ENCODE data around the gene SDF4.

The SDF4 gene, protein sequence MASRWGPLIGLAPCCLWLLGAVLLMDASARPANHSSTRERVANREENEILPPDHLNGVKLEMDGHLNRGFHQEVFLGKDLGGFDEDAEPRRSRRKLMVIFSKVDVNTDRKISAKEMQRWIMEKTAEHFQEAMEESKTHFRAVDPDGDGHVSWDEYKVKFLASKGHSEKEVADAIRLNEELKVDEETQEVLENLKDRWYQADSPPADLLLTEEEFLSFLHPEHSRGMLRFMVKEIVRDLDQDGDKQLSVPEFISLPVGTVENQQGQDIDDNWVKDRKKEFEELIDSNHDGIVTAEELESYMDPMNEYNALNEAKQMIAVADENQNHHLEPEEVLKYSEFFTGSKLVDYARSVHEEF

DNA sequence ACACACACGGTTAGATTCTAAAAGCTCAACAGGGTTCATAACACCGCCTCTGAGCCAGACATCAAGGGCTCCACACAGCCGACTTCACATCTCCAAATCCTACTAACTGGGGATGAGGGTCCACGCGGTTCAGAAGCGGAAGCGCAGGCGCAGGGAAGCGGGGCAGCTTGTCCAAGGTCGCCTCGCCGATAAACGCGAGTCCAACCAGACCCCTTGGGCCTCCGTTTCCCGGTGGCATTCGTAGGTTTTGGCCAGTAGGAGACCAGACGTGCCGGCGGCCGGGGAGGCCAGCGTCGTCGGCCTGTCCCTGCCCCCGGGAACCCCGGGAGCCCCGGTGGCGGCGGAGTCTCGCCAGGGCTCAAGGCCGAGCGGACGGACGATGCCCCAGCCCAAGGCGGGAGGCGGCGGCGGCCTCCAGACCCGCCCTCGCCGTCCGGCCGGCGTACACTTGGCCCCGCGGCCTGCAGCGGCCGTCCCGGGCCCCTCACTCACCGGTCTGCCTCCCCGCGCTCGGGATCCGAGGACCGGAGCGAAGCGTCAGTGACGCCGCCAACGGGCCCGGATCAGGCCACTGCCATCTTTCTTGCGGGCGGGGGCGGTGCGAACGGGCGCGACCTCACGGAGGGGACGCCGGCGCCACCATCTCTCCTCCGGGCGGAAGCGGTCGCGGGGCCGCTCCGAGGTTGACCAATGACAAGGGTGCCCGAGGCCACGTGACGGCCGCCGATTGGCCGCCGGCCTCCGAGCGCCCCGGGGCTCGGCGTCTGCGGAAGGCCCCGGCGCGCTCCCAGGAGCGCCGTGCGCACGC lies at the start of gene SDF4:
SDF4 (minus strand) TSS at position 602 of the 808 bp plus-strand sequence. CDS start 3,229 bp downstream, outside the sequence.
- DNase-seq: peak; percentile 97

DNA sequence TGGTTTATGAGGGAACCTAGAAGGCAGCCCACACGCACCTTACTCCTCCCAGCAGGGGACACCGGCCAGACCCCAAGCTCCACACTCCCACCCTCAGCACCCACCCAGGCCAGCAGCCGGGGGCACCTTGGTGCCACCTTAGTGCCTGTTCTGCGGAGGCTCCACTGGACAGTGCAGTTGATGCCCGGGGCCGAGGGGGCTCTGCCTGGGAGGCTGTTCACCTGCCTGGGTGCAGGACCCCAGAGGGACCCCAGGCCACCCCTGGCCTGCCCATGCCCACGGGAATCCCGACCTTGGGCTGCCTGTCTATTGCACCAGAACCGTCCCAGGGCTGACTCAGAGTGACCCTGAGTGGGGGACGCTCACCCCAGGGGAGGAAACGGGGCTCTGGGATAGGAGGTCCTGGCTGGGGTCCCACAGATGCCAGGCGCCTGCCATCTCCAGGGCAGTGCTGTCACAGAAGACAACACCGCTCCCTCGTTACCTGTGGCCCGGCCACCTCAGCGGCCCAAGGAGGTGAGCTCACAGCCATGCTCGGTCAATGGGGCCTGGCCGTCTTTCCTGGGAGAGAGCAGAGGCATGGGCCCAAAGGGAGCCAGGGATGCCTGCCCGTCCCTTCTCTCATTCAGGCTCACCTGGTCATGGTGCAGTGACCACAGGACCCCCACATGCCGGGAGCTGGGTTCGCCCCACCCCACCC lies 49.1 kb upstream of the SDF4 start:
- DNase-seq: no peak

DNA sequence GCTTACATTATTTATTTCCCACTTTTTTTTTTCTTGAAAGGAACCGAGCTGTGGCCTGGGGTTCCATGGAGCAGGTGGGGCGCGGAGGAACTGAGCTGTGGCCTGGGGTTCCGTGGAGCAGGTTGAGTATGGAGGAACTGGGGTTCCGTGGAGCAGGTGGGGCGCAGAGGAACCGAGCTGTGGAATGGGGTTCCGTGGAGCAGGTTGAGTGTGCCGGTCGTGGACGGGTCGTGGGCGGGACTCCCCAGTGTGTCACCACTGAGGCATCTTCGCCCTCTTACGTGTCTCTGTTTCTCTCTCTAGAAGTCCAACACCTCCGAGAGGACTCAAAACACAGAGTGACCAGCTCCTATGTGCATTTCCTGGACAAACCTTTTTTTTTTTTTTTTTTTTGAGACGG lies 47.2 kb upstream of the SDF4 start:
- DNase-seq: no peak

DNA sequence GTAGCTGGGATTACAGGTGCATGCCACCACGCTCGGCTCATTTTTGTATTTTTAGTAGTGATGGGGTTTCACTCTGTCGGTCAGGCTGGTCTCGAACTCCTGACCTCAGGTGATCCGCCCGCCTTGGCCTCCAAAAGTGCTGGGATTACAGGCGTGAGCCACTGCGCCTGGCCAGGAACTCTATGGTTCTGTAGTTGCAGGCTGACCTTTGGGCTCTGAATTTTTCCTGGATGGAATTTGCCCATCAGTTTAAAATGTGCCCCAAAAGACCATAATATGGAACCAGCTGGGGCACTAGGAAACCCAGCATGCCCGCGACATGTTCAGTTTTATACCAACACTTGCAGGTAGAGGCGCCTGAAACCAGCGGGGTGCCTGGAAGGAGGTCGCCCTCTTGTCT lies 46.8 kb upstream of the SDF4 start:
- DNase-seq: no peak

DNA sequence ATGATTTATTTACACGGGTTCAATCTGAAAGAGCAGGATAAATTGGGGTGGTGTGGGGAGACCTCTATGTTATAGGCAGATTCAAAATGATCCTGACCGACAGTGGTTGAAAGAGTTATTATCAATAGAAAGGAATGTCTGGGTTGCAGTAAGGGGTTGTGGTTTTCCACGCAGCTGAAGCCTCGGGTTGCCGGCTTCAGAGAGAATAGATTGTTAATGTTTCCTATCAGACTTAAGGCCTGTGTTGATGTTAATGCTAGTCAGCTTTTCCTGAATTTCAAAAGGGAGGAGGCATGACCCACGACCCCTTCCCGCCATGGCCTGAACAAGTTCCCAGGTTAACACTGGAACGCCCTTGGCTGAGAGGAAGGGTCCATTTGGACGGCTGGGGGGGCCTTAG lies 44.0 kb upstream of the SDF4 start:
- DNase-seq: no peak

DNA sequence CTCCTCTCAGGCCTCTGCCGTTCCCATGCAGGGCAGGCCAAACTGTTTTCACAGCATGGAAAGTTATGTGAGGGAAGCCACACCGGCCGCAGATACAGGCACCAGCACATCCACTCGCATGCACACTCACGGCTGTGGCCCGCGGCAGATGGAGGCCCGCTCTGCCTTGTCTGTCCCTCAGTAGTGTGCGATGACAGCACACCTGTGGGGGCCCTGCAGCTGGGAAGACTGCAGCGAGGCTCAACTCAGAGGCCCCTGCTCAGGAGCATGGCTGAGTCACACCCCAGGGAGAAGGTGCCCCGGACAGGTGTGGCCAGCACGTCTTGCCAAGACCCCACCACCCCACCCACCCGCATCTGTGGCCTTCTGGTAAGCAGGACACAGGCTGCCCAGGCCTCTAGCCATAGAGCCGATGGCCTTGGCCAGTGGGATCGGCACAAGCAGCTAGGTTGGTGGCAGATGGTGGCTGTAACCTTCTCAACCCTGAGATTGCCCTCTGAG lies 43.2 kb upstream of the SDF4 start:
- DNase-seq: no peak

DNA sequence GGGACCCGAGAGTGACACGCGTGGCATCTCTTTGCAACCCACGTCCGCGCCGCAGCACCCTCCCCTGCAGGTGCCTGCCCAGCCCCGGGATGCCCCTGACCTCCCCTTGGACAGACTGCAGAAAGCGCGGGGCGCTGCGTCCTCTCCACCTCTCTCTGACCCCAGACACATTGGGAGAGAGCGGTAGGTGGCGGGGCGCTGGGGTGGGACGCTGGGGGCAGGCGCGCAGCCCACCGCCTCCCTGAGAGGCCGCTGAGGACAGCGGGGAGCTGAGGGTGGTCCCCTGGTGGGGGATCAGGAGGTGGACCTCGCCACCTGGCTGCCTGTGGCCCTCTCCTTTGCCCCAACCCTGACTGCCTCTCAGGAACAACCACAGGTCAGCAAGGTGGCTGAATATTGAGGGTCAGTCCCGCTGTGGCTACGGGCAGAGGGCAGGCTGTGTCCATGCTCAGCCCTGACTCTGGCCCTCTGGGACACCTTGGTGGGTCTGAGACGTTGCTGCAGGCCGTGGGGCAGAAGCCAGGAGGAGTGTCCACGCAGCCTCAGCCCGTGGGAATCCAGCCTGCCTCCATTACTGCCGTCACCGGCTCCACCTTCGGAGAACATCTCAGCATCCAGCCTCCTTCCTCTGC lies 42.6 kb upstream of the SDF4 start:
- DNase-seq: no peak

DNA sequence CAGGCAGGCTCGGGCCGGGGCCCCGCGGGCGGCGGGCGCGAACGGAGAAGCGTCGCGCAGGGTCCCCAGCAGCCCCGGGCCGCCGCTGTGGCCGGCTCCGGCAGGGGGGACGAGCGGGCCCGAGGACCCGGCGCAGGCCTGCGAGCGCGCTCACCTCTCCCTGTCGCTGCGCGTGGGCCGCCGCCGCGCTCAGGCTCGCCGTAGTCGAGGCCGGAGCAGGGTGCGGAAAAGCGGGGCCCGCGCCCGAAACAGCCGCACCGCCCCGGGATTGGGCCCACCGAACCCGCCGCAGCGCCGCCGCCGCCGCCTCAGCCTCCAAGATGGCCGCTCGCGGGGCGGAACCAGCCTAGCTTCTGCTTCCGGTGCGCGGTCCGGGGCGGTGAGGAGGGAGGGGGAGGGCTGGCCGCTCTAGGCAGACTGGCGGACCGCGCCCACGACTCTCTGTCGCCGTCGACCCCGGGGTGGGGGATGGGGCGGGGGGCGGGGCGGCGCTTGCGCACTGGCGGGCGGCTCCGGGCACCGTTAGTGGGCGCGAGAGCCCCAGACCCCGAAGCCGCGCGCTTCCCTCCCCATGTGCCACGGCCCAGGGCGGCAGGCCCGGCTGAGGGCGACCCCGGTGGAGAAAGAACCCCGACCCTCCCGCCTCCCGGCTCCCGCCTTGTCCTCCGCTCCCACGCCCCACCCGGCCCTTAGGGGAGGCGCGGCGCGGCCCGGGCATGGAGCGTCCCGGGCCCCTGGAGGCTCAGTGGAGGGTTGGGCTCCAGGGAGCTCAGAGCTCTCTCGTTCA lies 41.9 kb upstream of the SDF4 start, which contains the start of gene UBE2J2:
UBE2J2 (minus strand) TSS at position 343 of the 787 bp plus-strand sequence. CDS start 5,862 bp downstream, outside the sequence.
- DNase-seq: peak; percentile 86

DNA sequence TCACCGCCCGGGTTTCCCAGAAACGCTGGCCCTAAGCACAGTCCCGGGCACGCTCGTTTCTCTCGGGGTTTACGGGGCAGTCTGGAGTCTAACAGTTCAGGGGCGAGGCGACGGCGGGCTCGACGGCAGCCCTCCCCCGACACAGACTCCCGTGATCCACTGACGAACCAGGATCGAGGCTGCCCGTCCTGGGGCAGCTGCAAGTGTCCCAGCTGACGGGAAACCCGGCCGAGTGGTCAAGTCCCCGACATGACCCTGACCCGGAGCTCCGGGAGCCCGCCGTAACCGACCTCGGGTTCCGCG lies 41.4 kb upstream of the SDF4 start:
- DNase-seq: no peak

DNA sequence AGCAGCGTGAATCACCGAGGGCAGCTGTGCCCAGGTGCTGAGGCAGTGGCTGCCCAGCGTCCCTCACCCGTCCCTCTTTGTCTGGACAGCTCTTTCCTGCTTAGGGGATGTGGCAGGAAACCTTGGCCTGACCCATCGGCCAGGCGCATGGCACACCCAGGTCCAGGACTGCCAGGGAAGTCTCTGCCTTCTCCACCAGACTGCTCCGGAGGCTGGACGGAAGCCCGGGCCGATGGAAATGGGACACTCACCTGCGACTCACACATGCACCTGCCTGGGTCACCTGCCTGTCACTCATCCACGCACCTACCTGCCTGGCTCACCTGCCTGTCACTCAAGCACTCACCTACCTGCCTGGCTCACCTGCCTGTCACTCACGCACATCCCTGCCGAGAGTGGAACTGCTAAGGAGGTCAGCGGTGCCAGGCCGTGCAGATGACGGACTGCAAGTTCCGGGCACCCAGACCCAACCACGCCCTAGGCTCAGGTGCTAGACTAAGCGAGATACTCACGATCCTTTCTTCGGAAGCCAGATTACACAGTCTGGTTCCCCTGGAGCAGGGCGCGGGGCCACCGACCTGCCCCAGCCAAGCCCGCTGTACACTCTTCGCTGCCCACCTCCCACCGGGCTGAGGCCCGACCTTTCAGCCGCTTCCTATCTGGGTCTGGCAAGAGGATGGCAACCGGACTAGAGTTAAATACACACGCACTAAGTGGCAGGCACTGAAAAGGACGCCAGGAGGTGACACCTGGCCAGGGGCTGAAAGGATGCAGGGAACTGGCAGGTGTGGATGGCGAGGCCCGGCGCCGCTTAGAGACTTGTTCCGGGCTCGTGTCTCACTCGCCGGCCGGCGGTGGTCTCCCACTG lies 40.8 kb upstream of the SDF4 start:
- peak; percentile 32 for DNase-seq

DNA sequence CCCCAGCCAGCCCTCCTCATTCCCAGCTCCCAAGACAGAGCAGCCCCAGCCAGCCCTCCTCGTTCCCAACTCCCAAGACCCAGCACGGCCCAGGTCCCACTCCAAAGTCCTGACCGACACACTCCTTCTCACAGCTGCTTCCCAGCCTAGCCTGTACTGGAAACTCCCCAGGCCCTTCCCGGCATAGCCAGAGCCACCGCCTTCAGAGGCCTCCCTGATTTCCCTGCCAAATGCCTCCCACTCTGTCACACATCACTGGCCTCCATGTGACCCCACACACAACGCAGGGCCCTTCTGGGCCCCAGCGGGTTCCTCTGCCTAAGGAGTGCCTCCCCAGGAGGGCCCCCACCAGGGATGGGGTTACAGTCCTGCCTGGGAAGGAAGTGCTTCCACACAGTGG lies 39.0 kb upstream of the SDF4 start:
- DNase-seq: no peak

DNA sequence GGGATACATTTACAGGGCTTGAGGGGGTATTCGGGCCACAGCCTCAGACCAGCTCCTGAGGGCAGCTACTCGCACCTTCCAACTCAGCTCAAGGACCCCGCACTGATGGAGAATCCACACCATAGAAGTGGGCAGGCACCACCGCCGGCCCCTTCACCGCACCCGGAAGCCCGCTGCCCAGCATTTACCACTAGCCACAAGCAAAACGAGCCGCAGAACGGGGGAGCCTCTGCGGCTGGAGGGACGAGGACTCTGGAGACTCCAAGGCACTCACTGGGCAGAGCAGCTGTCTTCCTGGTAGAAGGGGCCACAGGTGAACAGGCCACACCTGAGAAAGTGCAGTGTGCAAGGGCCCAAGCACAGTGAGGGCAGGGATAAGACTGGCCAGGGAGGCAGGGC lies 36.5 kb upstream of the SDF4 start:
- DNase-seq: no peak

DNA sequence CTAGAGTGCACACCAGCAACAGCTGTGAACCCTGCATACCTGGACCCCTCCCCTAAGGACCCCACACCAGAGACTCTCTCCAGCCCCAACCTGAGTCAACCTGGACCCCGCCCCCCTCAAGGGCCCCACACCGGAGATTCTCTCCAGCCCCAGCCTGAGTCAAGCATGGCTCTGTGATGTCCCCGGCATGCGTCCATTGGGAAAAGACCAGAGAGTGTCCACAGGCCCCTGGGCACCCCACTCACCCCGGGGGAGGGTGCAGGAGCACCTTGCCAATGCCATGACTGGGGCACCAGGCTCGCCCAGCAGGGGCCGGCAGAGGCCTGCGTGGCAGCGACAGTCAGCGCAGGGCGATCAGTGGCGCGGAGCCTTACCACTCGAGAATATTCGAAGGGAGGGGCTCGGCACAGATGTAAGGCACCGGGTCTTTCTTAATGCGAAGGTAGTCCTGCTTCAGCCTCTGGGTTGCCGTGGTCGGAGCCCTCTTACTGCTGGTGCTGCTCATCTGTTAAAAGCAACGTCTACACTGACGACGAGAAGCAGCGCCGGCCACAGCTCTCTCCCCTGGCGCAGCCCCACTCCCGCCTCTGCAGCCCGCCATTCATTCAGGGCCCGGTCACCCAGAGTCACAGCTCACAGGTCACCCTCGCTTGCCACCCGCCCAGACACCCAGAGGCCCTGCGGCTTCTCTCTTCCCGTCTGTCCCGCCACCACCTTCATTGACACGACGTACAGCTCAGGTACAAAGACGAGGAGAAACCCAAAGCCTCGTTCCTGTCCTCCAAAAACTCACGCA lies 35.9 kb upstream of the SDF4 start:
- no peak for DNase-seq

DNA sequence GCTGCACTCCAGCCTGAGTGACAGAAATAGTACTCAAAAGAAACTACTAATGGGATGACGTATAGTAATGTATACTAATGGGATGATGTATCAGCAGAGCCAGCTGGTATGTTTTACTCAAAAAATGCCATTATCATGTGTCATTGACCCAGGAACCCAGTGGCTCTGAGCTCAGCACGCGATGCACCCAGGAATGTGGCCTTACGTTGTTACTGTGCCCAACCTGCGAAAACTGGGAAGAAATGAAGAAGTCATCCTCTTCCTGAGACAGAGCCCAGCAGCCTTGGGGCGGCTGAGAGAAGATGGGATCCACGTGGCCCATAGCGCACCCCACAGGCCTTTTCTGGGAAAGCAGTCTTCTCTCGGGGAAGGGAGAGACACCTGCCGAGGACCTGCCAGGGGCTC lies 33.1 kb upstream of the SDF4 start:
- no peak for DNase-seq

DNA sequence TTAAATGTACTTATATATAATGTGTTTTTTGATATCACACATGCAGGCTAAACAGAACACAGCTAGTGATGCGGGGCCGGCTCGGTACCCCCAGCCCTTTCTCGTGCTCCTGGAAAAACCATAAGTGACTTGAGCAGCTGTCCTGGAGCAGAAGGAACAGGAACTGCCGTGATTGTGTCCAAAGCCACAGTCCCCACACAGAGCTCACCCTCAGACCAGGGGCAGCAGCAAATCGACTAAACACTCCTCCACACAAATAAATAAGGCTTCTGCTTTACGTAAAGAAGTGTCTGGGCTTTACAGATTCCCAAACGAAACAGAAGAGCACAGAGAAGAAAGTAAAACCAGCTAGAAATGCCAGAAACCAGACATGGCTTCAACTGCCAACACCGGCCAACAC lies 32.2 kb upstream of the SDF4 start:
- DNase-seq: no peak

DNA sequence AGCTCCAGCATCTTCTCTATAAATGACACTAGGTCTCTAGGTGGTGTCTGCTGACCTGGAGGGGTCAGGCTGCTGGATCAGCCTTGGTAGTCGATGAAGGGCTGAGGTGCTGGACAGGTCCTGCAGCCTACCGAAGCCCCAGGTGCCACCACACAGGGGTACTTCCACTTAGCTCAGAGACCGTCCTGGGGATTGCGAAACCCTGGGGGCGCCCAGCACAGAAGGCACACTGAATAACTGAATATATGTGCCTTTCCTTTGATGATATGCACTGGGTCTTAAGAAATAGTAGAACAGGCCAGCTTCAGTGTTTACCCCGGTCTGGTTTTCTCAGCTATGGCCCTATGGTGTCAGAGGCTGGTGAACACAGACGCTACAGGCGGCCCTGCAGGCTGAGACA lies 31.0 kb upstream of the SDF4 start:
- no peak for DNase-seq

DNA sequence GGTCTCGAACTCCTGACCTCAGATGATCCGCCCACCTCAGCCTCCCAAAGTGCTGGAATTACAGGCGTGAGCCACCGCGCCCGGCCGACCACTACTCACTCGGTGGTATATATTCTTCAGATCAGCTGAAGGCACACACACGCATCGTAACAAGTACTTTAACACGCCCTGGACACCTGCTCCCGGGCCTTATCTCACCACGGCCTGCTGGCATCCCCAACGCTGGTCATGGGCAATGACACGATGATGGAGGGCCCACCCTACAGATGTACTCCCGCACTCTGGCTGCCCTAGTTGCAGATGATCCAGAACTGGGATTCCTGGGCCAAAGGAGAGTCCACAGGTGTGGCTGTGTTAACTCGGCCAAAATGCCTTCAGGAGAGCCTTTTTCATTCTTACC lies 30.3 kb upstream of the SDF4 start:
- no peak for DNase-seq

DNA sequence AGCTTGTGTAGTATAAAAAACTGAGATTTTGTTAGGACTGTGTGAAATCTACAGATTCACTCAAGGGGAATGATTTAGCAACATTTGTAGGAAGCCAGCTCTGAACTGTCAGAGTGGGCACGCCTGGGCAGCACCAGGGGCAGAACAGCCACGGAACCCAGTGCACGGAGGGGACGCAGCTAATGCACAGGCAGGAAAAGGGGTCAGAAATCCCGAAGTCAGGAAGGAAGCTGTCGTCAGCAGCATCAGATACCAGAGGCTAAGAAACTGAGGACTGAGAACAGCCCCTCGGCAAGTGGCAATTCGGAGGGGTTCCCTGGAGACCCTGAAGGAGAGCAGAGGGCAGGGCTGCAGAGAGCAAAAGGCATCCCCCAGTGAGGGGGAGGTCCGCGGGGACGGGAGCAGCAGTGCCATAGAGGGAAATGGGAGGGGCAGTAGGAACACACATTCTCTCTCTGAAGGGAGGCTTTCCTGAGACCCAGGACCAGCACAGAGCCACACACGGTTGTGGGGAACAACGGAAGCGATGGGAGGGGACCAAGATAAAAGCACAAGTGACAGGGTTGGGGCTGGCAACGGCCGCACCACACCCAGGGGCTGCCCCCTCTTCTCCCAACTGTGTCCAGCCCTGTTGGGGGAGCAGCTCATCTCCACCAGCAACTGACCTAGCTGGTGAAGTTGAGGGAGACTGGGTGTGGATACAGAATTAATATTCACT lies 29.2 kb upstream of the SDF4 start:
- no peak for DNase-seq

DNA sequence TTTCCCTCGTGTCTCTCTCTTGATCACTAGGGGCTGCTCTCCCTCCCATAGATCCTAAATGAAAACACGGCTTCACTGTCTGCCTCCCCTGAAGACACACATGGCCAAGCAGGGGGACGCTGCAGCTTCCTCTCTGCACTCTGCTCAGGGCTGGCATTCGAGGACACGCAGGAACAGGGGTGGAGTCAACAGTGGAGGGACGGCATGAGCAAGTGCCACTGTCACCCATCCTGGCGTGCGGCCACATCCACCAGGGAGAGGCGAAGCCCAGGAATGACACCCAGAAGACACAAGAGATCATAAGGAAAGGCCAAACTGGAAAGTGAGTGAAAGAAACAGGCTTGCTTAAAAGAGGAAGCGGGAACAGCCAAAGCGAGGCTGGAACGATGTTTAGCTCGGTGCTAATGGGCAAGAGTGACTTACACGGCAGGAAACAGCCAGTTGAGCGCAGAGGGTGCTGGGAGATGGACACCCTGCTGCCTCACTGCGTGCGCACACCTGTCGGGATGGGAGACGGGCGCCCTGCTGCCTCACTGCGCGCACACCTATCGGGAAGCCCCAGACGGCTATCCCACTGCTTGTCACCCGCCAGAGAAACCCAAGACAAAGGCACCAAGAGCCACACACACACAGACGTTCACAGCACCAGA lies 28.3 kb upstream of the SDF4 start:
- no peak for DNase-seq
